ENCODE results near the gene ZNF619. TPM values are rescaled to one million over a fixed set of nuclear protein-coding genes. Genes with fewer than 3 reads are reported as not detected.

ZNF619 gene
- total RNA-seq, 1 experiment from 2014 or later = 2.2 TPM

GRCh38 chr3:40497288-40497687, 20.4 kb downstream of the ZNF619 start:
- H3K36me3 ChIP-seq (replicated peaks; ENCODE audit: control insufficient read depth, insufficient read depth, low read length) = no peaks in the 10 kb centered on the region
- H3K27me3 ChIP-seq (ENCODE audit: control insufficient read depth, insufficient read depth, low read length) = no peaks in the 10 kb centered on the region
- DNase-seq = no peak
- no peak overlapping the region for H3K4me3 ChIP-seq (ENCODE audit: insufficient read depth, low read depth, low read length)

DNA sequence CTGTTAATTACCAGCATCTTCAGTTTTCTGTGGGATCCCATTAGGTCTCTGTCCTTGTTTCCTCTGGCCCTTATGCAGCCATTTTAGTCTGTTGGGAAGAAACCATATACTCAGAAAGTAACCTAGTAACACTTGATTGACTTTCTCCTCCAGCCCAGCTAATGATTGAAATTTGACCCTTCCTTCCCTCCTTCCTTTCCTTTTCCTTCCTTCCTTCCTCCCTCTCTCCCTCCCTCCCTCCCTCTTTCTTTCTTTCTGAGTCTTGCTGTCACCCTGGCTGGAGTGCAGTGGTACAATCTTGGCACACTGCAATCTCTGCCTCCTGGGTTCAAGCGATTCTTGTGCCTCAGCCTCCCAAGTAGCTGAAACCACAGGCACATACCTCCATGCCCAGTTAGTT, 23.0 kb downstream of the ZNF619 start:
- DNase-seq = no peak
- Histone ChIP-seq H3K27me3 (ENCODE audit: control insufficient read depth, insufficient read depth, low read length) (no peaks in the 10 kb centered on the region), H3K4me3 (ENCODE audit: insufficient read depth, low read depth, low read length) (no peak overlapping the region), H3K36me3 (replicated peaks; ENCODE audit: control insufficient read depth, insufficient read depth, low read length) (no peaks in the 10 kb centered on the region)

DNA sequence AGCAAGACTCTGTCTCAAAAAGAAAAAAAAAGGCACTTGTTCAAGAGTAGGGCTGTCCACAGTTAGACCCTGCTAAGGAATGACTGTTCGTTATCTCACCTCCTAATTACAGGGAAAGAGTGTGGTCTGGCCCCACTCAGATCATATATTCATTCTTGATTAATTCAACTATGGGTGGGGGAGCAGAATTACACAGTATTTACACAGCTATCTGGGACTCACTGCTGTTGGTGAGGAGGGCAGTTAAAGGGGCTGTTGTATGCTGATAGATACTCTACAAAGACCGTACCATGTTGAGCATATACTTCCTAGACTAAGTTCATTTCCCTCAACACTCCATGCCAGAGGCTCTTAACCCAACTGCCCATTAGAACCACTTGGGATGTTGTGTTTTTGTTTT, 25.1 kb downstream of the ZNF619 start:
- no peaks in the 10 kb centered on the region for H3K36me3 ChIP-seq (replicated peaks; ENCODE audit: control insufficient read depth, insufficient read depth, low read length)
- no peak for DNase-seq
- H3K27me3 ChIP-seq (ENCODE audit: control insufficient read depth, insufficient read depth, low read length) = no peaks in the 10 kb centered on the region
- no peak overlapping the region for H3K4me3 ChIP-seq (ENCODE audit: insufficient read depth, low read depth, low read length)

- no peak overlapping the region for H3K4me3 ChIP-seq (ENCODE audit: insufficient read depth, low read depth, low read length)
- no peaks in the 10 kb centered on the region for H3K27me3 ChIP-seq (ENCODE audit: control insufficient read depth, insufficient read depth, low read length)
- no peaks in the 10 kb centered on the region; the same call in 1 of the 2 replicates for H3K36me3 ChIP-seq (replicated peaks; ENCODE audit: control insufficient read depth, insufficient read depth, low read length)
- DNase-seq = no peak
Observed at GRCh38 chr3:40504636-40505430, 27.9 kb downstream of the ZNF619 start.

GRCh38 chr3:40505599-40506462, 28.9 kb downstream of the ZNF619 start, which contains the start of gene ZNF620:
TSS of gene ZNF620 (plus strand) at chr3:40506039. CDS start at chr3:40506353, 314 bp downstream.
- Histone ChIP-seq H3K27me3 (ENCODE audit: control insufficient read depth, insufficient read depth, low read length) (no peaks in the 10 kb centered on the region), H3K4me3 (ENCODE audit: insufficient read depth, low read depth, low read length) (peak within 1 kb of the TSS; percentile 70), H3K36me3 (replicated peaks; ENCODE audit: control insufficient read depth, insufficient read depth, low read length) (peaks cover 1% of the 10 kb centered on the region; the same call in 1 of the 2 replicates)
- DNase-seq = peak; percentile 92

- no peak for DNase-seq
- Histone ChIP-seq H3K4me3 (ENCODE audit: insufficient read depth, low read depth, low read length) (no peak overlapping the region), H3K36me3 (replicated peaks; ENCODE audit: control insufficient read depth, insufficient read depth, low read length) (peaks cover 11% of the 10 kb centered on the region), H3K27me3 (ENCODE audit: control insufficient read depth, insufficient read depth, low read length) (no peaks in the 10 kb centered on the region)
Observed at GRCh38 chr3:40511031-40511718, 34.3 kb downstream of the ZNF619 start.

- no peak overlapping the region for H3K4me3 ChIP-seq (ENCODE audit: insufficient read depth, low read depth, low read length)
- DNase-seq = no peak
- peaks cover 11% of the 10 kb centered on the region for H3K36me3 ChIP-seq (replicated peaks; ENCODE audit: control insufficient read depth, insufficient read depth, low read length)
- no peaks in the 10 kb centered on the region for H3K27me3 ChIP-seq (ENCODE audit: control insufficient read depth, insufficient read depth, low read length)
Observed at GRCh38 chr3:40516201-40516600, 39.3 kb downstream of the ZNF619 start.

DNA sequence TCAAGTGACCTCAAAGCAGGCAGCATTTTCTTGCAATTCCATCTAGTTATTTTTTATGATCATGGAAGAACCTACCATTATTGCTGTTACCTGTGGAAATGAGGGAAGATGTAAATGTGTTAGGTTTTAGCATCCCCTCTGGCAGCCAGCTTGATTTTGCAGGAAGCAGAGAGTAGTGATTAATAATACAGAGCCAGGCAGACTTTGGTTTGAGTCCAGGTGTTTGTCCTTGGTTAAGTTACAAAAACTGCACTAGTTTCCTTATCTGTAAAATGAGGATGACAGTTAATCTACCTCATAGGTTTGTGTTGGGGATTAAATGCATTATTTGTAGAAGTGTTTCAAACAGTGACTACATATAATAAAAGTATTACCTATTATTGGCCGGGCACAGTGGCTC, 41.1 kb downstream of the ZNF619 start:
- no peak for DNase-seq
- H3K27me3 ChIP-seq (ENCODE audit: control insufficient read depth, insufficient read depth, low read length) = no peaks in the 10 kb centered on the region
- peaks cover 4% of the 10 kb centered on the region for H3K36me3 ChIP-seq (replicated peaks; ENCODE audit: control insufficient read depth, insufficient read depth, low read length)
- no peak overlapping the region for H3K4me3 ChIP-seq (ENCODE audit: insufficient read depth, low read depth, low read length)

DNA sequence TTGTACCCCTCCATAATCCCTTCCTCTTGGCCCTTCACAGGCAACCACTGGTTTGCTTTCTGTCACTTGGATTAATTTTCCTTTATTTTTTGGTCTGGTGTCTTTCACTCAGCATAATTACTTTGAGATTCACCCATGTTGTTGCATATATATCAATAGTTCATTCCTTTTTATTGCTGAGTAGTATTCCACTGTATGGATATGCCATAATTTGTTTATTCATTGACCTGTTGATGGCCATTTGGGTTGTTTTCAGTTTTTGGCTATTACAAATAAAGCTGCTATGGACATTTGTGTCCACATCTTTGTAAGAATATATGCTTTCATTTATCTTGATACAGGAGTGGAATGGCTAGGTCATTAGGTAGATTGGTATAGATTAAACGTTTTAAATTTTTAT, 41.9 kb downstream of the ZNF619 start:
- Histone ChIP-seq H3K36me3 (replicated peaks; ENCODE audit: control insufficient read depth, insufficient read depth, low read length) (peaks cover 4% of the 10 kb centered on the region), H3K4me3 (ENCODE audit: insufficient read depth, low read depth, low read length) (no peak overlapping the region), H3K27me3 (ENCODE audit: control insufficient read depth, insufficient read depth, low read length) (no peaks in the 10 kb centered on the region)
- DNase-seq = no peak

- Histone ChIP-seq H3K27me3 (ENCODE audit: control insufficient read depth, insufficient read depth, low read length) (no peaks in the 10 kb centered on the region), H3K4me3 (ENCODE audit: insufficient read depth, low read depth, low read length) (no peak overlapping the region), H3K36me3 (replicated peaks; ENCODE audit: control insufficient read depth, insufficient read depth, low read length) (peaks cover 4% of the 10 kb centered on the region)
- DNase-seq = no peak
Observed at GRCh38 chr3:40521254-40521653, 44.3 kb downstream of the ZNF619 start.

DNA sequence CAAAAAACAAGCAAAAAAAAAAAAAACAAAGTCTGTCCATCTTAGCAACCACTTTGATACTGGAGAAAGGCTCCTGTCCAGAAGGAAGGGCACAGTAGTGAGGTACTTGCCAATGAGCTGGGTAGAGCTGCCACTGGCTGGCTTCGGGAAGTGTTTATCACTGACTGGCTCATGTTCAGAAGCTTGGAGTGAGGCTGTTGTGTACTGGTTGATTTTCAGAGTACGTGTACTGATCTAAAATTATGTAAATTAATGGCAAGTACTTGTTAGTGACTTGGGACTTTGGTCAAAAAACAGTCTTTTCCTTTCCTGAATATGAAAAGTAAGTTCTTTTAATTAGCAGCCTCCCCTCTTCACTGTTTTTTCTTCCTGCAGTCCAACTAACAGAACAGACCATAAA, 46.9 kb downstream of the ZNF619 start:
- Histone ChIP-seq H3K36me3 (replicated peaks; ENCODE audit: control insufficient read depth, insufficient read depth, low read length) (peaks cover 2% of the 10 kb centered on the region), H3K4me3 (ENCODE audit: insufficient read depth, low read depth, low read length) (no peak overlapping the region), H3K27me3 (ENCODE audit: control insufficient read depth, insufficient read depth, low read length) (no peaks in the 10 kb centered on the region)
- DNase-seq = no peak

DNA sequence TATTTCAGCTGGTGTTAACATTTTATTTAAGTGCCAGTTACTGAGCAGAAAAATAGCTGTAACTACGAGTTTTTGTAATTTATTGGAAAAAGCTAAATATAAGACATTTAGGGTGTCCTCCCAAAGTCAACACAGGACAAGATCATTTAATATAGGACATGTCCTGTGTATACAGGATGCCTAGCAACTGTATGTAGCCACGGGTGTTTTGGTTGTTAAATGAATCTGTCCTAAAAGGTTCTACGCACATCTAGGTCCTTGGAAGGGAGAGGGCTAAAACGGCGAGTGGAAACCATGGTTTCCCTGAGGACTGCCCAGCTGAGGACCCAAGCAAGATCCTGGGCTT, 47.3 kb downstream of the ZNF619 start:
- peaks cover 2% of the 10 kb centered on the region for H3K36me3 ChIP-seq (replicated peaks; ENCODE audit: control insufficient read depth, insufficient read depth, low read length)
- H3K4me3 ChIP-seq (ENCODE audit: insufficient read depth, low read depth, low read length) = peak overlapping the region; percentile 92
- no peaks in the 10 kb centered on the region for H3K27me3 ChIP-seq (ENCODE audit: control insufficient read depth, insufficient read depth, low read length)
- no peak for DNase-seq

DNA sequence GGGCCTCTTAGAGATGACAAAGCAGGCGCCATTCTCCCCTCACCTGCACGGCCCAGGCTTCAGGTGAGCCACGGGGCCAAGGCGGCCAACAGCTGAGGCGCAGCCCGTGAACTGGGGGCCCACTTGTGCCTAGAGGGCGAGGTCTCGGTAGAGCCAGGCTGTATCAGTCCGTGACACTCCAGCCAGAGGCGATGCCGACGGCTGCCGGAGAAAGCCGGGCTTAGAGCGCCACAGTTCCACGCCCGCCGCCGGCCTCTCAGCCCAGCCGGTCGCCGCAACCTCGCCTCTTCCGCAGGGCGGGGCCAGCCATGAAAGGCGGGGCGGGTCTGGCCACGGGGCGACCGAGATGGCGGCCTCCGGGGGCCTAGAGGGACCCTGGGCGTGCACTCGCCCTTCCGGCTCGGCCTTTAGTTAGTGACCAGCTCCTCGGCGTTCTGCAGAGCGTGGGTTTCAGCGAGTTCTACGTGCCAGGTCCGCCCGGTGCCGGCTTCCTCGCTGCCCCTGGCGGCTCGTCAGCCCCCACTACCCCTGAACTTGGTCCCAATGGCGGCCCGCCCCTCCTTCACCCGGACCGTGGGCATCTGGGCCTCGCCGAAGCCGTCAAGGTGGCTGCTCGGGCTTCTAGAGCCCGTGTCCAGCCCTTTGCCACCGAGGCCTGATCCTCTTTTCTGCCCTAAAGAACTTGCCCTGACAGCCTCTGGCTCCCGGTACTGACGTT, 47.8 kb downstream of the ZNF619 start, which contains the start of gene ZNF621:
Gene ZNF621, plus strand, starts transcription at position 393 of the 718 bp plus-strand sequence. CDS start 881 bp downstream, outside the sequence.
- Histone ChIP-seq H3K36me3 (replicated peaks; ENCODE audit: control insufficient read depth, insufficient read depth, low read length) (peaks cover 2% of the 10 kb centered on the region), H3K4me3 (ENCODE audit: insufficient read depth, low read depth, low read length) (peak within 1 kb of the TSS; percentile 92), H3K27me3 (ENCODE audit: control insufficient read depth, insufficient read depth, low read length) (no peaks in the 10 kb centered on the region)
- DNase-seq = peak; percentile 96

DNA sequence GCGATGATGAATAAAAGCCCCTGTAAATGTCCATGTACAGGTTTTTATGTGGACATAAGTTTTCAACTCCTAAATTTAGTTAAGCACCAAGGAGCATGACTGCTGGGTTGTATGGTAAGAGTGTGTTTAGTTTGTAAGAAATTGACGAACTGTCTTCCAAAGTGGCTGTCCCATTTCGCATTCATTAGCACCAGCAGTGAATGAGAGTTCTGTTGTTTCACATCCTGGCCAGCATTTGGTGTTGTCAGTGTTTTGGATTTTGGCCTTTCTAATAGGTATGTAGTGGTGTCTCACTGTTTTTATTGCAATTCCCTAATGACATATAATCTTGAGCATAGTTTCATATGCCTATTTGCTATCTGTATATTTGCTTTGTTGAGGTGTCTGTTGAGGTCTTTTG, 51.5 kb downstream of the ZNF619 start:
- H3K4me3 ChIP-seq (ENCODE audit: insufficient read depth, low read depth, low read length) = no peak overlapping the region
- H3K27me3 ChIP-seq (ENCODE audit: control insufficient read depth, insufficient read depth, low read length) = no peaks in the 10 kb centered on the region
- no peak for DNase-seq
- H3K36me3 ChIP-seq (replicated peaks; ENCODE audit: control insufficient read depth, insufficient read depth, low read length) = peaks cover 18% of the 10 kb centered on the region

Measured in H7 (cell line).